ENCODE data around the gene MOB4.
"Not testable (repeated sequence)": the region's sequence is repeated elsewhere in the genome, so short reads cannot be mapped to it uniquely, and the experiment has no call there.

MOB4 gene

DNA sequence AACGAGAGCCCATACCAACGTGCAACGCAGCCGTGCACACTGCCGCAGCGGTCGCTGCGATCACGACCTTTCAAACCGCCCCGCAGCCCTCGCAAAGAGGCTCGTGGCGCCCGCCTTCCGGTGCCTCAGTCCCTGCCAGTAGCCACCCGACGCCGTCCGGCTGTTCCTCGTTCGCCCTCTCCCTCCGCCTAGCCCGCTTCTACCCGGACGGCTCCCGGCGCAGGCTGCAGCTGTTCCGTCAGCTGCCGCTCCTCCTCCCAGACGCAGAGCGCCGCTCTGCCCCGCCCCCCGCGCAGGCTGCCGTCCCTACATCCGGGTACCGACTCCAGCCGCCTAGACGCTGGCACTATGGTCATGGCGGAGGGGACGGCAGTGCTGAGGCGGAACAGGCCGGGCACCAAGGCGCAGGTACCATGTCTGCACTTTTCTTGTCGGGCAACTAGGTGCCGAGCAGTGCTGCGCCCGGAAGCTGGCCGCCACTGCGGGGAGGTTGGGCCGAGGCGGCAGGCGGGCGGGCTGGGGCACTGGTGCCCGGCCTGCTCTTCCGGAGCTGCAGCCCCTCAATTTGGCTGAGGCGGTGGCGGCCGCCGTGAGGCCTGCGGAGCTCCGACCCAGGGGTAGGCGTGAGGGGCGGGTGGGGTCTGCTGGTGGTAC, at the start of gene MOB4:
MOB4 (plus strand) TSS at position 328 of the 654 bp plus-strand sequence; CDS start at position 349, 21 bp downstream.
- DNase-seq = peak; percentile 97

- DNase-seq = no peak
Measured at GRCh38 chr2:197472166-197472565, 43.7 kb upstream of the MOB4 start.

- peak; percentile 83 for DNase-seq
Measured at GRCh38 chr2:197477797-197478196, 38.1 kb upstream of the MOB4 start.

GRCh38 chr2:197480165-197481036, 35.5 kb upstream of the MOB4 start:
- no peak for DNase-seq

DNA sequence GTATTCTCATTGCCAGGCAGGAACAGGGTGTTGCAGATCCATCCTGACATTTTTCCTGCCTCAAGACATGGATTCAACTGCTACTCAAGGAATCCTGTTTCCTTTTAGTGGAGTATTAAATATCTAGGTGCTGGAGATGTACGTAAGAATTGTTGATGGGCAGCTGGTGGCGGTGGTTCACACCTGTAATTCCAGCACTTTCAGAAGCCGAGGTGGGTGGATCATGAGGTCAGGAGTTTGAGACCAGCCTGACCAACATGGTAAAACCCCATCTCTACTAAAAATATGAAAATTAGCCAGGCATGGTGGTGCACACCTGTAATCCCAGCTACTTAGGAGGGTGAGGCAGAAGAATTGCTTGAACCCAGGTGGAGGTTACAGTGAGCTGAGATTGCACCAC, 31.6 kb upstream of the MOB4 start:
- DNase-seq = not testable (repeated sequence)

- DNase-seq = no peak
Measured at GRCh38 chr2:197486175-197486574, 29.7 kb upstream of the MOB4 start.

- no peak for DNase-seq
Measured at GRCh38 chr2:197487385-197487784, 28.5 kb upstream of the MOB4 start.

DNA sequence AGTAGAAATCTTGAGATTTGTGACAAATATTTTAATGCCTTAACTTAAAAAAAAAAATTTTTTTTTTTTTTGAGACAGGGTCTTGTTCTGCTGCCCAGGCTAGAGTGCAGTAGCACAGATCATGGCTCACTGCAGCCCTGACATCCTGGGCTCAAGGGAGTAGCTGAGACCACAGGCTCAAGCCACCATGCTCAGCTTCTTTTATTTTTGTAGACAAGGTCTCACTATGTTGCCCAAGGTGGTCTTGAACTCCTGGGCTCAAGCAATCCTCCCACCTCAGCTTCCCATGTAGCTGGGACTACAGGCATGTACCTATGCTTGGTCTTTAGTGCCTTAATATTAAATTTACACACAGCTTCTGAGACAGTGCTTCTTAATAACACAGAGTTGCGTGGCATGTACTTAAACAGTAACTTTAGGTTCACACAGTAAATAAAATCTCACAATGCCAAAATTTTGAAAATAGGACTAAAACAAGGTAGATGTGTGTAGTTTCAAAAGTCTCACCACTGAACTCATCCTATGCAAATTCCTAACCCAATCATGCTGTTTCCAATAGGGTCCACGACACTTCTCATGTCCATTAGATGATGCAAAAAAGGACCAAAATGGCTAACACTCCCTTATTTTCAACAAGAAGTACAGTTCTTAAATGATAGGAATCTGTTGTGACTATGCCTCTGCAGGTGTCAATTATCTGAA, 20.3 kb upstream of the MOB4 start:
- no peak for DNase-seq

- no peak for DNase-seq
Measured at GRCh38 chr2:197496695-197497094, 19.2 kb upstream of the MOB4 start.

DNA sequence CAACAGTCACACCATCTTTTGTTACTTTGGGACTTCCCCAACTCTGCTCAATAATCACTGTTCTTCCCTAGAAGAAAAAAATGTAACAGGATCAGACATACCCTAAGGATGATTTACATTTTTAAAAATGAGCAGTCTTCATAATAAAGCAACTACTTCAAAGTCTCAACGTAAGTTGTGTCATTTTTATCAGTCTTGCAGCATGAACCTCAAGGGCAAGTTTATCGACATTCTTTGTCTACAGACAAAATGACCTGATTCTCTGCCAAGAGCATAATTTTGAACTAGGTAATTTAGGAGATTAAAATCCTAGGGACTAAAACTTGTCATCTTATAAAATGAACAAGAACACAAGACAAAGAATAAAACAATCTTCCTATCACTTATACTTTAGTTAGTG, 18.5 kb upstream of the MOB4 start:
- DNase-seq = peak; percentile 37

DNA sequence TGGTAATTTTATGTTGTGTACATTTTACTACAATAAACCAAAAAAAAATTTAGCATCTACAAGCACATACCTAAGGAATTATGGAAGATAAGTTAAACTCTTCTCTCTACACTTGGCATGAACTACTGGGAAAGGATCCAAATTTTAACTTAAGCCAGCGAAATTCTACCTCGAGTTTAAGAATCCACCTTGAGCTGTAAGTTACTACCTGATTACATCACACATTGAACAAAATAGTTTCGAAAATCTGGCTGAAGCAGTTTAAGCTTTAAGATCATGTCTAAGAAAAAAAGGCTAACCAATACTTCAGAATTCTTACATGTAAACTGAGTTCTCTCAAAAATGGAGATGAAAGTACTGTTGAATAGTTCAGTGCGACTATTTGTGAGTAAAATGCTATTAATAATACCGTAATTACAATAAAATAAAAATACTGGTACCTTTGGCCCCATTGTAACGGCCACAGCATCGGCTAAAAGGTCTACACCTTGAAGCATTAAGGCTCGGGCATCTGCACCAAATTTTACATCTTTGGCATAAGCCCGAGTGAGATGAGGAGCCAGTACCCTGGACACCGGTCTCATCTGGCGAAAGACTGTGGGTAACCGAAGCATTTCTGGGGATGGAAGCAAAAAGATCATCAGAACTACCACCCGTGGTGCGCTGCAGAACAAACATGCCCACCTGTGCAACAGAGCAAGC, 17.5 kb upstream of the MOB4 start:
- DNase-seq = peak; percentile 40

GRCh38 chr2:197498937-197499593, 16.8 kb upstream of the MOB4 start:
- DNase-seq = peak; percentile 63

DNA sequence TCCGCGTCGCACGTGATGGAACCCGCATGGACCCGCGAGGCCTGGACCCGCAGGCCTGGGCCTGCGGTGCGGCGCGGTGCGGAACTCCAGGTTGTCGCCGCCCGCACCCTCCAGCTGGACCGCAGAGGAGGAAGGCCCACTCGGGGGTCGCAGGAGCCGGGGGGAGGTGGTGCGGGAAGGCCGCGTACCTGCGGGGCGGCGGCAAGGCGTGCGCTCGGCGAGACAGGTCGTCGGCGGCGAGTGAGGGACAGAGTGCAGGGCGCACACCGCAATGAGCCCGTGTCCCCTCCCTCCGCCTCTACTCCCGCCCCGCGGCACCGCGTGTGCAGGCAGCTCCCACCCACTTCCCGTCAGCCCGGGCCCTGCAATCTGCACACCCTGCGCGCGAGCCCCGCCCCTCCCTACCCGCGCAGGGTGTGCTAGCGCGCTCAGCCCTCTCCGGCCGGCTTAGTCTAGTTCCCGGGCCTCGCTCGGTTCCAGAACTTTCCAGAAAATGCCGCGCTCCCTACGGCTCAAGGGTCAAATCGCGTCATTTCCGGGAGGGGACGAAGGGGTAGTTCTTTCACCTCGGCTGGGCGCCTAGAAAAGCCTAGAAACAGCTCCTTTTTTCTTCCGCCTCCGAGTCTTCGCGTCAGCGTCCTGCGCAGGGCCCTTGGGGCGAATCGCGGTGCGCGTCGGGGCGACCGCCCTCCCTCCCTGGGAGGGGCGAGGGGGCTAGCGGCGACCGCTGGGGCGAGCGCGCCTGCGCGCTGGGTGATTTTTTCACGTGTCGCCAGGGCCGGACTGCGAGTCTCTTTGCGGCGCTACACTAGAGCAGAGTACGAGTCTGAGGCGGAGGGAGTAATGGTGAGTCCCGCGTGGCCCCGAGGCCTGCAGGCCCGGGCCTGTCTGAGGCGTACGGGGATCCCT, 16.0 kb upstream of the MOB4 start, which contains the start of the genes HSPD1 and HSPE1:
HSPD1 (minus strand) TSS at position 247 of the 909 bp plus-strand sequence. CDS start 992 bp downstream, outside the sequence.
HSPE1 (plus strand) TSS at position 786 of the 909 bp plus-strand sequence; CDS start at position 844, 58 bp downstream.
- DNase-seq = peak; percentile 99

DNA sequence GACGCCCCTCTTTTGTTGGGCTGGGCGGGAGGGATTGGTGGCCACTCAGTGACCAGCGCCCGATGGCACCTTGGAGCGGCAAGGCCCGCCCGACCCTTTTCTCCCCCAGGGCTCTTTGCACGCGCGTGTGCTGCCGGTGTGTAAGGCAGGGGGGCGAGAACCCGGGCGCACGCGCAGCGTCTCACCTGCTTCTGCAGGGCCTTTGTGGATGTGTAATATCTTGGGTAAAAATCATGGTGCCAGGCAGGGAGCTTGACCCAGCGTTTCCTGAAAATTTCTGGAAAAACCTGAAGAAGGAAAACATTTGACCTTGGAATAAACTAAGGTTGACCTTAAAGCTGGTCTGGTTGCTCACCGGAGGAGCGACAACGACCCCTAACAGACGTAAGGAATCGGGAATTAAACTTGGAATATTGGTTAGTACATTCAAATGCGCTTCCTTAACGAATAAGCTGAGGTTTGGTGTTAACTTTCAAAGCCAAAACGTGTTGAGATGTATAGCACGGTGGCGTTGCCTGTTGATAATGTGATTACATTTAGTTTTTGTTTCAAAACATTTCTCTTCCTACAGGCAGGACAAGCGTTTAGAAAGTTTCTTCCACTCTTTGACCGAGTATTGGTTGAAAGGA, 15.2 kb upstream of the MOB4 start:
- peak; percentile 63 for DNase-seq

DNA sequence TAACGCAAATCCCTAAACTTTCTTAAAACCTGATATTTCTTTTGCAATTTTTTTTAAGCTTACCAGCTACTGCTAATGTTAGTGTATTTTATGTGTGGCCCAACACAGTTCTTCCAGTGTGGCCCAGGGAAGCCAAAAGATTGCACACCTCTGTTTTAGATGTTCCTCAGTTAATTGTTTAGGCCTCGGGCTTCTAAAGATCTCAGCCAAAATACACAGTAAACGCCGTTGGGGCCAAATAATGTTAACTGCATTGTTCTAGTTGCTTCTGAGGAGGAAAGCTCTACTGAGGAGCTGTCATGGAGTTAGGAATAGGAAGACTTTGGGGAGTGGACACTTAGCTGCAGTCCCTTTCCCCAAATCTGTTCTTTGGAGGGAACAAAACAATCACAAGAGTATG, 13.7 kb upstream of the MOB4 start:
- no peak for DNase-seq

- DNase-seq = no peak
Measured at GRCh38 chr2:197502685-197503084, 13.2 kb upstream of the MOB4 start.

GRCh38 chr2:197504000-197504399, 11.9 kb upstream of the MOB4 start:
- DNase-seq = no peak

- DNase-seq = no peak
Measured at GRCh38 chr2:197504512-197504911, 11.4 kb upstream of the MOB4 start.

DNA sequence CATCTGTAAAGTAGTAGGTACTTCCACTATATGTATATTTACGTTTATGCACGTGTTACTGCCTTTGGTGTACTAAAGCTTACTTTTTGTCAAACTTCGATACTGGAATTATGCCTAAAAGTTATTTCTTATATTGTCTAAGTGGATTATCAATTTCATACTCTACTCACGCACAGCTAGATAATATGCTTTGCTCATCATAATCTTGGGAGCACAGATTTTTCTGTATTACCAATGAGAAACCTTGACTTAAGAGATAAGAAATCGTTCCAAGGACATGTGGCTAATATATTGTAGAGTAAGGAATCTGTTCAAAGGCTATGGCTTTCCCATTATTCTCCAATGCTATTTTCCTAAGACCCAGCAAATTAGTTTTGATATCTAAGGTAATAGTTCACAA, 9.2 kb upstream of the MOB4 start:
- DNase-seq = no peak

- DNase-seq = no peak
Measured at GRCh38 chr2:197513915-197514314, 2.0 kb upstream of the MOB4 start.

GRCh38 chr2:197514754-197515153, 1.1 kb upstream of the MOB4 start:
- peak; percentile 64 for DNase-seq

Data from OCI-M1 (cell line).